ENCODE measurements around the gene AEBP2.
A peak's percentile ranks its signal among the peaks of the same experiment; 100 is the strongest.
"Not testable (repeated sequence)": the region's sequence is repeated elsewhere in the genome, so short reads cannot be mapped to it uniquely, and the experiment has no call there.

The AEBP2 gene

GRCh38 chr12:19507823-19508222 lies 68.5 kb downstream of the AEBP2 start:
- DNase-seq (ENCODE audit: low spot score): peak; percentile 60

GRCh38 chr12:19510461-19510860 lies 71.2 kb downstream of the AEBP2 start:
- no peak for DNase-seq (ENCODE audit: low spot score)

- no peak for DNase-seq (ENCODE audit: low spot score)
Measured at GRCh38 chr12:19515179-19515578, 75.9 kb downstream of the AEBP2 start.

- no peak for DNase-seq (ENCODE audit: low spot score)
Measured at GRCh38 chr12:19517583-19517982, 78.3 kb downstream of the AEBP2 start.

GRCh38 chr12:19518209-19518608 lies 78.9 kb downstream of the AEBP2 start:
- no peak for DNase-seq (ENCODE audit: low spot score)

- no peak for DNase-seq (ENCODE audit: low spot score)
Measured at GRCh38 chr12:19520646-19521415, 81.5 kb downstream of the AEBP2 start.

- DNase-seq (ENCODE audit: low spot score): no peak
Measured at GRCh38 chr12:19525274-19525673, 86.0 kb downstream of the AEBP2 start.

- no peak for DNase-seq (ENCODE audit: low spot score)
Measured at GRCh38 chr12:19527866-19528265, 88.6 kb downstream of the AEBP2 start.

- DNase-seq (ENCODE audit: low spot score): no peak
Measured at GRCh38 chr12:19528750-19529149, 89.5 kb downstream of the AEBP2 start.

GRCh38 chr12:19529951-19530636 lies 90.8 kb downstream of the AEBP2 start:
- DNase-seq (ENCODE audit: low spot score): peak; percentile 50

GRCh38 chr12:19530637-19531023 lies 91.3 kb downstream of the AEBP2 start:
- DNase-seq (ENCODE audit: low spot score): peak; percentile 56

GRCh38 chr12:19533567-19533966 lies 94.3 kb downstream of the AEBP2 start:
- no peak for DNase-seq (ENCODE audit: low spot score)

GRCh38 chr12:19539071-19539470 lies 99.8 kb downstream of the AEBP2 start:
- DNase-seq (ENCODE audit: low spot score): no peak

- no peak for DNase-seq (ENCODE audit: low spot score)
Measured at GRCh38 chr12:19539836-19540235, 100.5 kb downstream of the AEBP2 start.

- no peak for DNase-seq (ENCODE audit: low spot score)
Measured at GRCh38 chr12:19542606-19543005, 103.3 kb downstream of the AEBP2 start.

GRCh38 chr12:19544353-19544752 lies 105.1 kb downstream of the AEBP2 start:
- no peak for DNase-seq (ENCODE audit: low spot score)

- DNase-seq (ENCODE audit: low spot score): no peak
Measured at GRCh38 chr12:19545301-19545700, 106.0 kb downstream of the AEBP2 start.

- DNase-seq (ENCODE audit: low spot score): peak; percentile 24
Measured at GRCh38 chr12:19546027-19546426, 106.7 kb downstream of the AEBP2 start.

GRCh38 chr12:19546611-19547162 lies 107.4 kb downstream of the AEBP2 start:
- DNase-seq (ENCODE audit: low spot score): peak; percentile 26

- peak; percentile 54 for DNase-seq (ENCODE audit: low spot score)
Measured at GRCh38 chr12:19547271-19547671, 108.0 kb downstream of the AEBP2 start.

- DNase-seq (ENCODE audit: low spot score): no peak
Measured at GRCh38 chr12:19548834-19549233, 109.5 kb downstream of the AEBP2 start.

GRCh38 chr12:19550626-19551025 lies 111.3 kb downstream of the AEBP2 start:
- no peak for DNase-seq (ENCODE audit: low spot score)

- DNase-seq (ENCODE audit: low spot score): not testable (repeated sequence)
Measured at GRCh38 chr12:19552441-19553097, 113.3 kb downstream of the AEBP2 start.
